Tibial nerve (tissue), 4 donors: Measurements from ENCODE around the gene LDAH. TPM values are rescaled to one million over a fixed set of nuclear protein-coding genes. Genes with fewer than 3 reads are reported as not detected.

Experiments
- DNase-seq, 2 donors: peaks; one replicate each; pipeline ENCODE4 v3.0.0-alpha.2; 2019; ENCODE audit warnings: low spot score in 2 of 2
- H3K27ac ChIP-seq, 4 donors: fragments of 200-600 bp; sonication (generic) in 3 of 4; one replicate each; pipeline ENCODE4 v1.5.1; 2017 to 2019; ENCODE audit warnings: mild to moderate bottlenecking in 1 of 4
- H3K27me3 ChIP-seq, 2 donors: fragments of 200-600 bp; sonication (generic) in 1 of 2; one replicate each; pipeline versions ENCODE4 v1.5.1 to v1.6.0; 2017 to 2019
- H3K36me3 ChIP-seq, 3 donors: fragments of 200-600 bp; sonication (generic); one replicate each; pipeline ENCODE4 v1.5.1; 2018 to 2019
- H3K4me1 ChIP-seq, 4 donors: fragments of 200-600 bp; sonication (generic) in 3 of 4; one replicate each; pipeline ENCODE4 v1.5.1; 2017 to 2019
- H3K4me3 ChIP-seq, 4 donors: fragments of 200-600 bp; sonication (generic) in 3 of 4; one replicate each; pipeline ENCODE4 v1.5.1; 2017 to 2019; ENCODE audit warnings: mild to moderate bottlenecking in 1 of 4, moderate library complexity in 1 of 4
- H3K9me3 ChIP-seq, 4 donors: fragments of 200-600 bp; sonication (generic) in 3 of 4; one replicate each; pipeline ENCODE4 v1.5.1; 2017 to 2019
- EP300 ChIP-seq, 2 donors: sonication (generic); formaldehyde crosslinking; IDR thresholded peaks; one replicate each; pipeline ENCODE4 v1.6.1; 2017; ENCODE audit warnings: antibody characterized with exemption in 2 of 2, mild to moderate bottlenecking in 1 of 2
- POLR2A ChIP-seq, 2 donors: fragments of 450-650 bp; IDR thresholded peaks; one replicate each; pipeline ENCODE4 v1.6.1; 2017; ENCODE audit warnings: antibody characterized with exemption in 2 of 2, mild to moderate bottlenecking in 2 of 2, moderate library complexity in 2 of 2
- WGBS, 2 donors: methylation state at CpG; one replicate each; pipeline ENCODE4 v1.1.5; 2018; 5-methylcytosine and 5-hydroxymethylcytosine counted together
- total RNA-seq, 4 donors: library from RNA; depleted of rRNA; stranded (reverse); fragments of >200 nt; gene quantifications; one replicate each; pipeline ENCODE4 v1.1.0, GENCODE V29; 2016
- TF ChIP-seq, protein P1 (sequence below), 5 experiments: fragments of 200-600 bp in 3 of 5; fragments of 450-650 bp in 2 of 5; sonication (generic) in 3 of 5; IDR thresholded peaks; one replicate each; pipeline ENCODE4 v1.5.1; 2016 to 2019; ENCODE audit warnings: antibody characterized with exemption in 5 of 5, mild to moderate bottlenecking in 3 of 5, moderate library complexity in 2 of 5

LDAH gene
- total RNA-seq, 4 donors from 2014 or later = 13.4 to 27.1 (median 15.7) TPM

DNA sequence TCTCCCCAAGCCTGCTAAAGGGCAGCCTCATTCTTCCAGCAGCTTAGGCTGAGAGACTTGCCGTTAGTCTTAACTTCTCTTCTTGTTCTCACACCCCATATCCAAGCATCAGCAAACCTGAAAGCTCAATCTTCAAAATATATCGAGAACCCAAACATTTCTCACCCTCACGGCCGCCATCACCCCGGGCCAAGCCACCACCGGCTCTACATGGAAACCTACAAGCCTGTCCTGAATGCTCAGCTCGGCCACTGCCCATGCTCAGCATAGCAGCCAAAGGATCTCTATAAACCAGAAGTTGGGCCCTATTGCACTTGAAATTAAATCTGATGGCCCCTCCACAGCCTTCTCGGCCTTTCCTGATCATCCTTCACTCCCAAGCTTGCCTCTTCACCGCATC, 174.1 kb downstream of the LDAH start:
- no peaks in the 10 kb centered on the region for H3K9me3 ChIP-seq
- no peak overlapping the region for H3K27ac ChIP-seq
- no peak for DNase-seq
- WGBS, 2 donors = 95% methylated on average over 9 of the region's 9 CpGs
- H3K36me3 ChIP-seq = peaks cover 0 to 35% (median 0%) of the 10 kb centered on the region in 3 donors
- H3K27me3 ChIP-seq = no peaks in the 10 kb centered on the region
- TF ChIP-seq, protein P1, sequence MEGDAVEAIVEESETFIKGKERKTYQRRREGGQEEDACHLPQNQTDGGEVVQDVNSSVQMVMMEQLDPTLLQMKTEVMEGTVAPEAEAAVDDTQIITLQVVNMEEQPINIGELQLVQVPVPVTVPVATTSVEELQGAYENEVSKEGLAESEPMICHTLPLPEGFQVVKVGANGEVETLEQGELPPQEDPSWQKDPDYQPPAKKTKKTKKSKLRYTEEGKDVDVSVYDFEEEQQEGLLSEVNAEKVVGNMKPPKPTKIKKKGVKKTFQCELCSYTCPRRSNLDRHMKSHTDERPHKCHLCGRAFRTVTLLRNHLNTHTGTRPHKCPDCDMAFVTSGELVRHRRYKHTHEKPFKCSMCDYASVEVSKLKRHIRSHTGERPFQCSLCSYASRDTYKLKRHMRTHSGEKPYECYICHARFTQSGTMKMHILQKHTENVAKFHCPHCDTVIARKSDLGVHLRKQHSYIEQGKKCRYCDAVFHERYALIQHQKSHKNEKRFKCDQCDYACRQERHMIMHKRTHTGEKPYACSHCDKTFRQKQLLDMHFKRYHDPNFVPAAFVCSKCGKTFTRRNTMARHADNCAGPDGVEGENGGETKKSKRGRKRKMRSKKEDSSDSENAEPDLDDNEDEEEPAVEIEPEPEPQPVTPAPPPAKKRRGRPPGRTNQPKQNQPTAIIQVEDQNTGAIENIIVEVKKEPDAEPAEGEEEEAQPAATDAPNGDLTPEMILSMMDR (IDR thresholded peaks at IDR 0.05) = no peak
- TF ChIP-seq POLR2A (IDR thresholded peaks at IDR 0.05) (no peak), EP300 (IDR thresholded peaks at IDR 0.05) (no peak)
- no peak overlapping the region for H3K4me3 ChIP-seq
- peaks cover 0 to 44% (median 28%) of the 10 kb centered on the region in 4 donors for H3K4me1 ChIP-seq

DNA sequence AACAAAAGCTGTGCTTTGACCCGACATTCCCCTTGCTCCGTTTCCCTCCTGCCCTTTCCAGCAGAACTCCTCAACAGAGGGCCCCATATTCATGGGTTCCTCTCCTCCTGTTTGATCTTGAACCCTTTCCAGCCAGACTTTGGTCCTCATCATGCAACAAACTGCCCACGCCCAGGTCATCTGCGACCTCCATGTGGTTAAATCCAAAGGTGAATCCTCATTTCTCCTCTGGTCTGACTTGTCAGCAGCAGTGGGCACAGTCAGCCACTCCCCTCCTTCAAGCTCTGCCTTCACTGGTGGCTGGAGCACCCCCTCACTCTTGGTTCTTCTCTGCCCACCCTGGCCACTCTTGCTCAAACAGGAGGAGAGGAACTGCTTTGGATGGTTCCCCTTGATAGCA, 174.7 kb downstream of the LDAH start:
- WGBS, 2 donors = 69 to 76% methylated on average over 4 of the region's 4 CpGs
- Histone ChIP-seq H3K36me3 (peaks cover 0 to 41% (median 0%) of the 10 kb centered on the region in 3 donors), H3K4me3 (no peak overlapping the region), H3K9me3 (no peaks in the 10 kb centered on the region), H3K4me1 (peaks cover 0 to 44% (median 28%) of the 10 kb centered on the region in 4 donors), H3K27ac (no peak overlapping the region), H3K27me3 (no peaks in the 10 kb centered on the region)
- no peak for TF ChIP-seq EP300 (IDR thresholded peaks at IDR 0.05)
- TF ChIP-seq, protein P1 (IDR thresholded peaks at IDR 0.05) = no peak
- TF ChIP-seq POLR2A (IDR thresholded peaks at IDR 0.05) = no peak
- no peak for DNase-seq

DNA sequence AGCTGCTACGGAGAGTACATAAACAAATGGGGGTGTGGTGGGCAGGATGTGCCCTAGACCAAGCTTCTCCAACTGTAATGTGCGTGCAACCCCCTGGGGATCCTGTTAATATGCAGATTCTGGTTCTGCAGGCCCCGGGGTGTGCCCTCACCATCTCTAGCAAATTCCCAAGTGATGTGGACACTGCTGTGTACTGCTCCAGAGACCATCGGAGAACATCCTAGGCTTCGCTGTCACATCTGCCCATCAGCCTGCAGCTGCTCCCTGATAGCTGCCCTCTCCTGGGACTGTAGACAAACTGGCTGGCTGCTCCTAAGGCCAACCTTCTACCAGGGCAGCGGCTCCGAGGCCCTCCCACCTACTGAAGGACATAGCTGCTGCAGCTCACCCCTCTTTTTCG, 175.2 kb downstream of the LDAH start:
- H3K4me3 ChIP-seq = no peak overlapping the region
- TF ChIP-seq EP300 (IDR thresholded peaks at IDR 0.05) (no peak), POLR2A (IDR thresholded peaks at IDR 0.05) (no peak)
- TF ChIP-seq, protein P1 (IDR thresholded peaks at IDR 0.05) = no peak
- H3K36me3 ChIP-seq = peaks cover 0 to 44% (median 0%) of the 10 kb centered on the region in 3 donors
- H3K27ac ChIP-seq = no peak overlapping the region
- WGBS, 2 donors = 69 to 72% methylated on average over 8 of the region's 8 CpGs
- H3K27me3 ChIP-seq = no peaks in the 10 kb centered on the region
- peaks cover 0 to 46% (median 29%) of the 10 kb centered on the region in 4 donors for H3K4me1 ChIP-seq
- no peaks in the 10 kb centered on the region for H3K9me3 ChIP-seq
- no peak for DNase-seq

DNA sequence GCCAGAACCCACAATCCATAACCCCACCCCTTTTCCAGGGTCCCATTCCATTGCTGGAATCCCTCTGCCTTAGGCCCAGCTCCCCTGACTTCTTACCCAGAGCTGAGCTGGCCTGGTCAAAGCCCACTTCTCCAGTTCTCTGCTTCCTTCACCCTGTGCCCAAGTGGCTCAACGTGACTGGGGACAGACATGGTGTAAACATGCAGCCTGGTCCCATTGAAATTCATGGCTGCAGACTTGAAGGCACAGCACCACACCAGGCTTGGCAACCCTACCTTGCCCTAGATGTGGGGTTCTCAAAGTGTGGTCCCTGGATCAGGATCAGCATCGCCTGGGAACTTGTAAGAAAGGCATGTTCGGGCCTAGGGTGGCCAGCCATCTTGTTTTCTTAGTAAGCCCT, 175.7 kb downstream of the LDAH start:
- 79 to 93% methylated on average over 3 of the region's 3 CpGs for WGBS, 2 donors
- H3K4me1 ChIP-seq = peaks cover 0 to 51% (median 31%) of the 10 kb centered on the region in 4 donors
- TF ChIP-seq, protein P1 (IDR thresholded peaks at IDR 0.05) = no peak
- TF ChIP-seq POLR2A (IDR thresholded peaks at IDR 0.05) (no peak), EP300 (IDR thresholded peaks at IDR 0.05) (no peak)
- H3K9me3 ChIP-seq = no peaks in the 10 kb centered on the region
- DNase-seq = no peak
- no peaks in the 10 kb centered on the region for H3K27me3 ChIP-seq
- no peak overlapping the region for H3K27ac ChIP-seq
- H3K36me3 ChIP-seq = peaks cover 0 to 44% (median 0%) of the 10 kb centered on the region in 3 donors
- no peak overlapping the region for H3K4me3 ChIP-seq

DNA sequence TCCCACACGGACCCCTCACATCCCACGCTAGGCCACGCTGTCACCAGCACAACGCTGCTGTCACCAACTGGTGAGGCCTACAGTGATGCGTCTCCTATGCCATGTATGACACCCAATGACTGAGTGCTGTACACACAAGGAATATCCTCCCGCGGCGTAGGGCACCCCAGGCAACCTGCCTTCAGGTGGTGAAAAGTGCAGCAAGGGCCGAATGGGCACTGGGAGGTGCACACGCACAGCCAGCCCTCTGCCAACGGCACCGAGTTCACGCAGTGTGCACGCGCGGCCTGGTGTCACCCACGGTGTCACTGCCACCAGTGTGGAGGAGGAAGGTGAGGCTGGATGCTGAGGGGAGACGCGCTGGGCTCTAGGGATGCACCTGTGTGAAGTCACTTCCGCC, 176.5 kb downstream of the LDAH start:
- no peak for TF ChIP-seq EP300 (IDR thresholded peaks at IDR 0.05)
- TF ChIP-seq POLR2A (IDR thresholded peaks at IDR 0.05) = no peak
- TF ChIP-seq, protein P1 (IDR thresholded peaks at IDR 0.05) = no peak
- Histone ChIP-seq H3K4me1 (peaks cover 0 to 54% (median 32%) of the 10 kb centered on the region in 4 donors), H3K36me3 (peaks cover 0 to 49% (median 0%) of the 10 kb centered on the region in 3 donors), H3K4me3 (no peak overlapping the region), H3K27ac (no peak overlapping the region), H3K27me3 (no peaks in the 10 kb centered on the region), H3K9me3 (no peaks in the 10 kb centered on the region)
- WGBS, 2 donors = 91 to 95% methylated on average over 18 to 20 of the region's 20 CpGs
- no peak for DNase-seq
